Activated T-cell treated with anti-CD3 and anti-CD28 coated beads, Interleukin-2, amount 50 U/mL, for 72 hours (primary cell): ENCODE measurements around the gene LMNTD2. TPM values are rescaled to one million over a fixed set of nuclear protein-coding genes. Genes with fewer than 3 reads are reported as not detected.

Experiments used
- ATAC-seq, 2 donors: fragments of 150-1000 bp; cut with Tn5 transposase; replicated peaks in 1 of 2; 2 replicates each; pipeline ENCODE4 v1.10.0; 2021; ENCODE audit warnings: moderate library complexity in 2 of 2, mild to moderate bottlenecking in 1 of 2
- DNase-seq, 2 donors: peaks; one replicate each; pipeline ENCODE4 v3.0.0; 2021 to 2022; ENCODE audit warnings: mixed read lengths in 1 of 2
- H3K27ac Mint-ChIP-seq: one replicate; pipeline ENCODE4 v1.8.0; 2022; ENCODE audit warnings: mild to moderate bottlenecking, moderate library complexity, mixed read lengths
- H3K27me3 Mint-ChIP-seq: one replicate; pipeline ENCODE4 v1.8.0; 2022; ENCODE audit warnings: low read depth, mixed read lengths
- H3K36me3 Mint-ChIP-seq, 2 donors: one replicate each; pipeline ENCODE4 v1.8.0; 2022; ENCODE audit warnings: mixed read lengths in 2 of 2, mild to moderate bottlenecking in 1 of 2; ENCODE audit not compliant: insufficient read depth in 2 of 2
- H3K4me1 Mint-ChIP-seq: one replicate; pipeline ENCODE4 v1.8.0; 2022; ENCODE audit warnings: low read depth, mixed read lengths
- H3K4me3 Mint-ChIP-seq, 2 donors: one replicate each; pipeline ENCODE4 v1.8.0; 2022; ENCODE audit warnings: mild to moderate bottlenecking in 2 of 2, mixed read lengths in 2 of 2, moderate library complexity in 2 of 2
- H3K9me3 Mint-ChIP-seq, 2 donors: one replicate each; pipeline ENCODE4 v1.8.0; 2022; ENCODE audit warnings: mixed read lengths in 2 of 2
- total RNA-seq, 2 donors: library from RNA; stranded (reverse); gene quantifications; one replicate each; pipeline ENCODE4 v1.2.3, GENCODE V29; 2022

Gene LMNTD2
- total RNA-seq, 2 donors from 2014 or later, result 3.1 to 5.5 TPM

DNA sequence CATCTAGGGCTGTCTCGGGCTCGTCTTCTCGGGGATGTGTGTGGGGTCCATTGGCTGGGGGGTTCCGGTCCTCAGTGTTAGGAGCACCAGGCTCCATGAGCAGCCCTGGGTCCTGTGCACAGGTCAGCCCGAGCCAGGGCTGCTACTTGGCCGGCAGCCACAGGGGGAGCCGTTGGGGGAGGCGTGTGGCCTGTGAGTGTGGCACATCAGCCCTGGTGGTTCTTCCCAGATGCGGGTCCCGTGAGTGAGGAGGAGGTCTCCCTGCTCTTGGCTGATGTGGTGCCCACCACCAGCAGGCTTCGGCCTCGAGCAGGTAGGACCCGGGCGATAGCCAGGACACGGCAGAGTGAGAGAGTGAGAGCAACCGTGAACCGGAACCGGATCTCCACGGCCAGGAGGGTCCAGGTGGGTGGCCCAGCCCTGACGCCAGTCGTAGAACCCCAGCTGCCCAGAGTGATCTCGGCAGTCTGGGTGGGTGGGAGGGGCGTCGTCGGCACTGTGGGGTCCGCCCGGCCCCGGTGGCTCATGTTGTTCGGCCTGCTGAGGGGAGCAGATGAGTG lies 36.7 kb upstream of the LMNTD2 start:
- Mint-ChIP-seq H3K36me3 (peaks cover 8 to 31% of the 10 kb centered on the region in 2 donors), H3K4me1 (peaks cover 6% of the 10 kb centered on the region), H3K9me3 (no peaks in the 10 kb centered on the region), H3K27me3 (no peaks in the 10 kb centered on the region), H3K4me3 (no peak overlapping the region), H3K27ac (no peak overlapping the region)
- DNase-seq (no peak), ATAC-seq (peak in 1 of 2 donors; percentile 37)

DNA sequence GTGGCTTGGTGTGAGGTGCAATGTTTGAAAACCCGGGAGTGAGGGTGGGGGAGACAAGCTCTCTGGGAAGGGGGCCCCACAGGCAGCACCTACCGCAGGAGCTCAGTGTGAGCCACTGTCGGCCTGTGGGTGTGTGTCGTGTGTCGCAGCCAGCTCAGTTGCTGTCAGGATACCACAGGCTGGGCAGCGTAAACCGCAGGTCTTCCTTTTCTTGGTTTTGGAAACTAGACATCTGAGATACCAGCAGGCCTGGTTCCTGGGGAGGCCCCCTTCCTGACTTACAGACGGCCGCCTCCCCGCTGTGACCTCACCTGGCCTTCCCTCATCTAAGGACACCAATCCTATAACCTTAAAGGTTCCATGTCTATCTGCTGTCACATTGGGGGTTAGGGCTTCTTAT lies 35.8 kb upstream of the LMNTD2 start:
- no peaks in the 10 kb centered on the region for H3K27me3 Mint-ChIP-seq
- no peak overlapping the region for H3K4me3 Mint-ChIP-seq
- H3K4me1 Mint-ChIP-seq, result peaks cover 6% of the 10 kb centered on the region
- DNase-seq, result peak in 1 of 2 donors; percentile 30
- peaks cover 7 to 28% of the 10 kb centered on the region in 2 donors for H3K36me3 Mint-ChIP-seq
- H3K27ac Mint-ChIP-seq, result no peak overlapping the region
- no peaks in the 10 kb centered on the region for H3K9me3 Mint-ChIP-seq
- ATAC-seq, result peak; percentile 57 to 61

DNA sequence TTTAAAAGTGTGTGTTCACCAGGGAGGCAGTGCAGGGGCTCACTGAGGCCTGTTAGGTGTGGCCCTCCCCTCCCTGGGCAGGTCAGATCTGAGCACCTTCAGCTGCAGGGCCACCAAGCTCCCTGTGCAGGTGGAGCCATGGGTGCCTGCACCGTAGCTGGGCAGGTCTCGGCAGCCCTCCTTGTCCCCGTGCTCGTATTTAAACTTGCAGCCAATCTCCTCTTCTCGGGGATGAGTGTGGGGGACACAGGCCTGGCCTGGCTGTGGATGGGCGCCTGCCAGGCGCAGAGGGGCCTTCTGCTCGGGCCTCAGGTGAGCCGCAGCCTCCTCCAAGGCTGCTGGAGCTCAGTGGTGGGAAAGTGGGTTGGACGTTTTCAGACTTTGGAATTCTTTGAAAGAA lies 34.9 kb upstream of the LMNTD2 start:
- Mint-ChIP-seq H3K36me3 (peaks cover 7 to 28% of the 10 kb centered on the region in 2 donors), H3K4me3 (no peak overlapping the region), H3K27me3 (no peaks in the 10 kb centered on the region), H3K9me3 (no peaks in the 10 kb centered on the region), H3K27ac (no peak overlapping the region), H3K4me1 (peaks cover 6% of the 10 kb centered on the region)
- ATAC-seq (no peak), DNase-seq (no peak)

DNA sequence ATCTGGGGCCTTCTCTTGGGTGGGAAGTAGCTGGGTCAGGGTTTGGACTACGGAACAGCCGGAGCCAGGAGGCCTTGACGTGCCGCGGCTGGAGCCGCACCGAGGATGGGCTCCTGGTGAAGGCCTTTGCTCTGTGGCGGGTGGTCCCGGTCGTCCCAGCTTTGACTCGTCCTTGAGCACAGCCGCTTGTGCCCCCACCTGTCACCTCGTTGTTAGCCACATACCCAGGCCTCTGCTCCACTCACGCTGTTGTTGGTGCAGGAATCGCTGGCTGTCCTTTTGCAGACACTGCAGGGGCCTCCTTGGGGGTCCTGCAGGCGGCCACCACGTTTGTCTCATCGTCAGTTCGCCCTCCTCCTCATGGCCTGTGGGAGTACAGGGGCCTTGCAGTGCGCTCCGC lies 32.8 kb upstream of the LMNTD2 start:
- Mint-ChIP-seq H3K27ac (no peak overlapping the region), H3K9me3 (no peaks in the 10 kb centered on the region), H3K36me3 (peaks cover 5 to 36% of the 10 kb centered on the region in 2 donors), H3K27me3 (no peaks in the 10 kb centered on the region), H3K4me3 (no peak overlapping the region), H3K4me1 (peaks cover 20% of the 10 kb centered on the region)
- no peak for DNase-seq
- ATAC-seq, result no peak

DNA sequence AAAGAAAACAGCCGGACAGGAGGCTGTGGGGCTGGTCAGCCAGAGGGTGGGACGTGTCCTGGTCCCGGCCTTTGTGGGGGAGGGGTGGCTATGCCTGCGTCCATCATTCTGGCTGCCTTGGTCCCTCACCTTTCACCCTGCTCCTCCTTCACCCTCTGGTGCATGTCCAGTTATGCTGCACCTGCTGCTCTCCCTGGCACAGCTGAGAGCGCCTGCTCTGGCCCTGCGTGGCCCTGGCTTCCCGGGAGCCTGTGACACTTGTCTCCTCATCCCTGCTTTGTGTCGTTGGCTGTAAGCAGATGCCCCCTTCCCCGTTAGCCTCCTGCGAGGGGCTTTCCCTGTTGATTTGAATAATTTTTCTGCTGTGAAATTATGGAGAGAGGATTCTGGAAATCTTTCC lies 32.4 kb upstream of the LMNTD2 start:
- peaks cover 24% of the 10 kb centered on the region for H3K4me1 Mint-ChIP-seq
- peaks cover 5 to 36% of the 10 kb centered on the region in 2 donors for H3K36me3 Mint-ChIP-seq
- DNase-seq, result no peak
- no peaks in the 10 kb centered on the region for H3K27me3 Mint-ChIP-seq
- no peak overlapping the region for H3K27ac Mint-ChIP-seq
- H3K9me3 Mint-ChIP-seq, result no peaks in the 10 kb centered on the region
- no peak overlapping the region for H3K4me3 Mint-ChIP-seq
- no peak for ATAC-seq

DNA sequence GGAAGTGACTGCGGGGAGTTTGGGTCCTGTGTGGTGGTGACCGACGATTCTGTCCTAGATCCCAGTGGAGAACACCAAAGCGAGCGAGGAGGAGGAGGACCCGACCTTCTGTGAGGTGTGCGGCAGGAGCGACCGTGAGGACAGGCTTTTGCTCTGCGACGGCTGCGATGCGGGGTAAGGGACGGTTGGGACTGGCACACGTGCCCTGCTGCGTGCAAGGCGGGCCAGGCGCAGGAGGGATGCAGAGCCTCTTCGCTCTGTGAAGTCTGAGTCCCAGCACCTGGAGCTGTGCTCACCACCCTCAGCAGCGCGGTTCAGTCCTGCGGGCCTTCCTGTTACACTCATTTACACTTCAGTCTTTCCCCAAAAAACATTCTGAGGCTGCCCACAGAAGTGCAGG lies 32.0 kb upstream of the LMNTD2 start:
- H3K36me3 Mint-ChIP-seq, result peaks cover 5 to 39% of the 10 kb centered on the region in 2 donors
- peaks cover 28% of the 10 kb centered on the region for H3K4me1 Mint-ChIP-seq
- no peaks in the 10 kb centered on the region for H3K27me3 Mint-ChIP-seq
- no peaks in the 10 kb centered on the region for H3K9me3 Mint-ChIP-seq
- ATAC-seq (no peak), DNase-seq (no peak)
- H3K4me3 Mint-ChIP-seq, result no peak overlapping the region
- peak overlapping the region; percentile 13 for H3K27ac Mint-ChIP-seq

DNA sequence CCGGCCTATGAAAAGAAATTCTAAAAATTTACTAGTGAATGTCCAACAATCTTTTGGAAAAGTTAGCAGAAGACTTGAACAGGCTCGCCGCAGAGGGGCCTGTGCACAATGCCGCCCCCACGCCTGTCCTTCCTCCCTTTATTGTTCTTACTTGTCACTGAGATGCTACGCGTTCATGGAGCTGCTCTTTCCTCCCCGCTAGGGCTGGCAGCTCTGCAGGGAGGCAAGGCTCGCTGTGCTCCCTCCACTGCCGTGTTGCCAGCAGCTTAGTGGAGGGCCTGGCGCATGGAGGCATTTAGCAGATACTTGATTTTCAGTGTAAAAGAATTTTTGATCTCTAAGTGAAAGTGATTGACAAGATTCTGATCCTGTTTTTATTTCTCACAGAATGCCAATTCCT lies 30.5 kb upstream of the LMNTD2 start:
- Mint-ChIP-seq H3K36me3 (peaks cover 5 to 38% of the 10 kb centered on the region in 2 donors), H3K27ac (no peak overlapping the region), H3K9me3 (no peaks in the 10 kb centered on the region), H3K27me3 (no peaks in the 10 kb centered on the region), H3K4me1 (peaks cover 38% of the 10 kb centered on the region), H3K4me3 (no peak overlapping the region)
- DNase-seq (no peak), ATAC-seq (no peak)

DNA sequence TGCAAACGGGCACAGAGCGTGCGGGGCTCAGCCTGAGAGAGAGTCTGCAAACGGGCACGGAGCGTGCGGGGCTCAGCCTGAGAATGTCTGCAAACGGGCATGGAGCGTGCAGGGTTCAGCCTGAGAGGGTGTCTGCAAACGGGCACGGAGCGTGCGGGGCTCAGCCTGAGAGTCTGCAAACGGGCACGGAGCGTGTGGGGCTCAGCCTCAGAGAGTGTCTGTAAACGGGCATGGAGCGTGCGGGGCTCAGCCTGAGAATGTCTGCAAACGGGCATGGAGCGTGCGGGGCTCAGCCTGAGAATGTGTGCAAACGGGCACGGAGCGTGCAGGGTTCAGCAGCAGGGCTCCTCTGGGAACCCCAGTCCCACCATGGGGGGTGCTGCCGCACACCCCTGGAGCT lies 29.3 kb upstream of the LMNTD2 start:
- no peak overlapping the region for H3K4me3 Mint-ChIP-seq
- DNase-seq (no peak), ATAC-seq (no peak)
- no peaks in the 10 kb centered on the region for H3K27me3 Mint-ChIP-seq
- no peaks in the 10 kb centered on the region for H3K9me3 Mint-ChIP-seq
- H3K4me1 Mint-ChIP-seq, result peaks cover 40% of the 10 kb centered on the region
- peaks cover 5 to 38% of the 10 kb centered on the region in 2 donors for H3K36me3 Mint-ChIP-seq
- peak overlapping the region; percentile 79 for H3K27ac Mint-ChIP-seq

DNA sequence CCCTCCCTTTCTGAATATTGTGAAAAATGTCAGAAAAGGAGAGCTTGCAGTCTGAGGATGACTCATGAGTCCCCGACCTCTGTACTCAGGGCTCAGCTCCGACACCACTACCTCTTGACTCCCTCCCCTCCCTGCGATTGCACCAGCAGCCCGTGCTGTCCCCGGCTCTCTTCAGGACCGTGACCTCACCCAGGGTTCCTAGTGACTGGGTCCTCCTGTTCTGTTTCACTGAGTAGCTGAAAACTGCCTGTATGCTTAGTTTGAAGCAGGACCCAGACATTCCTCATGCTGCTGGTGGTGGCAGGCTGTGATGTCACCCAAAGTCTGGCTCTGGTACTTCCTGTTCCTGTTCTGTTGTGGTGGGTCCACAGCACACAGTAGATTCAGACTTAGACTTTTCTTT lies 27.4 kb upstream of the LMNTD2 start:
- H3K4me3 Mint-ChIP-seq, result peak overlapping the region; percentile 74 to 78
- DNase-seq (peak; percentile 74 to 87), ATAC-seq (peak; percentile 99)
- peaks cover 40% of the 10 kb centered on the region for H3K4me1 Mint-ChIP-seq
- H3K9me3 Mint-ChIP-seq, result no peaks in the 10 kb centered on the region
- H3K27ac Mint-ChIP-seq, result peak overlapping the region; percentile 89
- no peaks in the 10 kb centered on the region for H3K27me3 Mint-ChIP-seq
- H3K36me3 Mint-ChIP-seq, result peaks cover 4 to 31% of the 10 kb centered on the region in 2 donors

DNA sequence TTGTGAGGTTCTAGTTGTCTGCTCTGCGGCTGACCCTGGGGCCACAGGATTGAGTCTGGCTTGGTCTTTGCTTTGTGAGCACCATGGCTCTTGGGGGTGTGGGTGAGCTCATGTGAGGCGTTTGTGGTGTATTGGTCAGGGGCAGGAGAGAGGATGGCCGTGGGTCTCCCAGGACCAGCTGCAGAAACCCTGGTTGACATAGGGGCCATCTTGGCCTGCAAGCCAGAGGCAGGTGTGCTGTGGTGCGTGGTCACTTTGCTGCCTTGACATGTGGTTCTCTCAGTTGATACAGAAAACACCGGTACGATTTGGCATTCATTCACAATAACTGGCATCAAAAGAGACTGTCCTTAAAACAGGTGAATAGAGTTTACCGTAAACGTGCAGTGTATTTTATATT lies 27.0 kb upstream of the LMNTD2 start:
- peak overlapping the region; percentile 74 to 78 for H3K4me3 Mint-ChIP-seq
- H3K27me3 Mint-ChIP-seq, result no peaks in the 10 kb centered on the region
- H3K36me3 Mint-ChIP-seq, result peaks cover 4 to 31% of the 10 kb centered on the region in 2 donors
- peak overlapping the region; percentile 89 for H3K27ac Mint-ChIP-seq
- ATAC-seq (peak; percentile 39 to 42), DNase-seq (peak in 1 of 2 donors; percentile 33)
- no peaks in the 10 kb centered on the region for H3K9me3 Mint-ChIP-seq
- peaks cover 40% of the 10 kb centered on the region for H3K4me1 Mint-ChIP-seq

DNA sequence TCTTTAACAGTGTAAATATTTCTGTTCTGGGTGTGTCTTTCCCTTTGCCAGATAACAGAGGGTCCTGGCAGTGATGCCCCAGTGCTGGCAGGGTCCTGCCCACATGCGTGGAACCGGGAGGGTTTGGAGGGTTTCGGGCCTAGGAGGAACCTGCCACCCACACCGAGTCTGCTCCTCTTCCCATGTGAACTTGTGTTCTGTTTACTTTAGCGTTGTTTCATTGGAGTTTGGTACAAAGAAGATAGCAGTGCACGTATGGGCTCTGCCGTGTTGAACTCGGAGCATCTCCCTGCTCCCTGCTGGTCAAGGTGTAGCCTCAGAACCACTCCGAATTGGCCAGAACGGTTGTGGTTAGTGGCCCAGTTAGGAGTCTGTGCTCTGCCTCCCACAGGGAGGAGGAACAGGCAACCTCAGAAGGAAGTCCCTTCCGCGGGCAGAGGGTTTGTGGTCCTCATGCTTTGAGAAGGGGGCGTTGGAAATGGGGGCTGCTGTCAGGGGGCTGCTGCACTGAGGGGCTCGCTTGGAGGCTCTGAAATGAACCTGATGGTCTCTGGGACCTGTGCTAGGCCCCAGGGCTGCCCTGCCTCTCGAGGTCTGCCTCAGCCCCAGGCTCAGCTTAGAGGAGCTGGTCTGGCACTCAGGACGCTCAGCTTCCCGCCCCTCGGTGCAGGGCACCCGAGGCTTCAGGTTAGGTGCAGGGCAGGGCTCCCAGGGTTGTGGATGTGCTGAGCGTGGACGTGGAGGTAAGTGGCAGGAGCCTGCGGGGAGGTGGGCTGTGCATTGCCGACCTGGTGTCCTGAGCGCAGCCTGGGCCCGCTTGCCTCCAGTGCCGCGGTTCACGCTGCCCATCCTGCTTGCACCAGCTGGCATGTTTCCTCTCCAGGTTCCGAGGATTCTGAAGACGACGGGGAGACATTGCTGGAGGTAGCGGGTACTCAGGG lies 26.1 kb upstream of the LMNTD2 start:
- Mint-ChIP-seq H3K36me3 (peaks cover 0 to 31% of the 10 kb centered on the region in 2 donors), H3K4me3 (no peak overlapping the region), H3K27me3 (no peaks in the 10 kb centered on the region), H3K27ac (peak overlapping the region; percentile 89), H3K9me3 (no peaks in the 10 kb centered on the region), H3K4me1 (peaks cover 43% of the 10 kb centered on the region)
- DNase-seq (no peak), ATAC-seq (no peak)

DNA sequence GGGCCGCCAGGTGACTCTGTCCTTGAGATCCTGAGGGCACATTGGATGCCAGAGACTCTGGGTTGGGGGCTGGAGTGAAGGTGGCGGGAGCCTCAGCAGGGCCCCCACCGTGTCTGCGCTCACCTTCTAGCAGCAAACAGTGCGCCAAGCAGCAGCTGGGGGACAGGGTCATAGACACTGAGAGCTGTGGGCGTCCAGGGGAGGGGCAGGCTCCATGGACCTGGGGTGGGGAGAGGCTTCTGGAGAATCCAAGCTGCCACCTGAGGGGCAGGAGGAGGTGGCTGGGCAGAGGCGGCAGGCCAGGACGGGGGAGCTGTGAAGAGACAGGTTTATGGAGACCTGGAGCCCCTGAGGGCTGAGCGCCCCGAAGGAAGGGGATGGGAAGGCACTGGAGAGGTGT lies 23.7 kb upstream of the LMNTD2 start:
- ATAC-seq, result no peak
- no peaks in the 10 kb centered on the region for H3K27me3 Mint-ChIP-seq
- DNase-seq, result no peak
- H3K27ac Mint-ChIP-seq, result peak overlapping the region; percentile 6
- H3K9me3 Mint-ChIP-seq, result no peaks in the 10 kb centered on the region
- H3K4me1 Mint-ChIP-seq, result peaks cover 53% of the 10 kb centered on the region
- H3K4me3 Mint-ChIP-seq, result no peak overlapping the region
- peaks cover 0 to 27% of the 10 kb centered on the region in 2 donors for H3K36me3 Mint-ChIP-seq

DNA sequence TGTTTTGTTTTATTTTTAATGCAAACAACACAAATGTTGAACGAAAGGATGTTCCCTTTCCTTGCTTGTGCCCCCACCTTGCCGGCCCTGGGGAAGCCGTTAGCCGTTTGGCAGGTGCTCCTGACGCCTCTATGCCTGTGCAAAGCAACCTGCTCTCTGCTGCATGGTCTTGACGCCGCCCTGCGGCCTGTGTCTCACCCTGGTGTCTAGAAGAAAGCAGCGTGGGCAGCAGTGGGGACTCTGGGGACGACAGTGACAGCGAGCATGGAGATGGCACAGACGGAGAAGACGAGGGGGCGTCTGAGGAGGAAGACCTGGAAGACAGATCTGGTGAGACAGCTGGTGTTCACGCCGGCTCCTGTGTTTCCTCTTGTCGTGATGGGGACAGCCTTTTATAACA lies 21.2 kb upstream of the LMNTD2 start:
- DNase-seq (no peak), ATAC-seq (no peak)
- Mint-ChIP-seq H3K27me3 (no peaks in the 10 kb centered on the region), H3K4me3 (no peak overlapping the region), H3K9me3 (no peaks in the 10 kb centered on the region), H3K4me1 (peaks cover 49% of the 10 kb centered on the region), H3K36me3 (peaks cover 3 to 16% of the 10 kb centered on the region in 2 donors), H3K27ac (no peak overlapping the region)
